GM21447 (cell line): ENCODE data around the gene GLMN.

Source experiments
- ATAC-seq: cut with Tn5 transposase; IDR thresholded peaks from one replicate; pipeline ENCODE4 v1.9.1; 2021; ENCODE audit not compliant: unreplicated experiment

Gene GLMN

DNA sequence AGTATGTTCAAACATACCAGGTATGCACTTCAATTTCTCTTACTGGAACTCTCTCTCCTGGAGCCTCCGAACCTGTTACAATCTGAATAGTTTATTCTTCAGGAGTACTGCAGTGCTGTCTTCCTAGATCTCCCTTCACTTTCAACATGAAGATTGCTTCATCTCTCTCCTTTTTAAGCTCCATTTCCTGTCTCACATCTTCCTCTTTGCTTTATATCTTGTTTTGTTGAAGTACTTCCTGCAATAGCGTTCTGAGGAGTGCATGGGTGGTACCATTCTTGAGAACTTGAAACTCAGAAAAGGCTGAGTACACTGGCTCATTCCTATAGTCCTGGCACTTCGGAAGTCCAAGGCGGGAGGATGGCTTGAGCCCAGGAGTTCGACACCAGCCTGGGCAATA lies 96.8 kb downstream of the GLMN start:
- no peak for ATAC-seq
